ENCODE results near the gene SREK1IP1.

GRCh38 chr5:64722588-64722987, 45.9 kb downstream of the SREK1IP1 start:
- TF ChIP-seq CTCF (tag by site-specific recombination; IDR thresholded peaks at IDR 0.05) (no peak), ZNF239 (tag by site-specific recombination; IDR thresholded peaks at IDR 0.05) (no peak)
- TF ChIP-seq, protein P1, sequence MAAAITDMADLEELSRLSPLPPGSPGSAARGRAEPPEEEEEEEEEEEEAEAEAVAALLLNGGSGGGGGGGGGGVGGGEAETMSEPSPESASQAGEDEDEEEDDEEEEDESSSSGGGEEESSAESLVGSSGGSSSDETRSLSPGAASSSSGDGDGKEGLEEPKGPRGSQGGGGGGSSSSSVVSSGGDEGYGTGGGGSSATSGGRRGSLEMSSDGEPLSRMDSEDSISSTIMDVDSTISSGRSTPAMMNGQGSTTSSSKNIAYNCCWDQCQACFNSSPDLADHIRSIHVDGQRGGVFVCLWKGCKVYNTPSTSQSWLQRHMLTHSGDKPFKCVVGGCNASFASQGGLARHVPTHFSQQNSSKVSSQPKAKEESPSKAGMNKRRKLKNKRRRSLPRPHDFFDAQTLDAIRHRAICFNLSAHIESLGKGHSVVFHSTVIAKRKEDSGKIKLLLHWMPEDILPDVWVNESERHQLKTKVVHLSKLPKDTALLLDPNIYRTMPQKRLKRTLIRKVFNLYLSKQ (tag by site-specific recombination; IDR thresholded peaks at IDR 0.05; ENCODE audit: borderline replicate concordance) = no peak
